ENCODE results near the gene POLE.
"Not testable (repeated sequence)": the region's sequence is repeated elsewhere in the genome, so short reads cannot be mapped to it uniquely, and the experiment has no call there.

The POLE gene

DNA sequence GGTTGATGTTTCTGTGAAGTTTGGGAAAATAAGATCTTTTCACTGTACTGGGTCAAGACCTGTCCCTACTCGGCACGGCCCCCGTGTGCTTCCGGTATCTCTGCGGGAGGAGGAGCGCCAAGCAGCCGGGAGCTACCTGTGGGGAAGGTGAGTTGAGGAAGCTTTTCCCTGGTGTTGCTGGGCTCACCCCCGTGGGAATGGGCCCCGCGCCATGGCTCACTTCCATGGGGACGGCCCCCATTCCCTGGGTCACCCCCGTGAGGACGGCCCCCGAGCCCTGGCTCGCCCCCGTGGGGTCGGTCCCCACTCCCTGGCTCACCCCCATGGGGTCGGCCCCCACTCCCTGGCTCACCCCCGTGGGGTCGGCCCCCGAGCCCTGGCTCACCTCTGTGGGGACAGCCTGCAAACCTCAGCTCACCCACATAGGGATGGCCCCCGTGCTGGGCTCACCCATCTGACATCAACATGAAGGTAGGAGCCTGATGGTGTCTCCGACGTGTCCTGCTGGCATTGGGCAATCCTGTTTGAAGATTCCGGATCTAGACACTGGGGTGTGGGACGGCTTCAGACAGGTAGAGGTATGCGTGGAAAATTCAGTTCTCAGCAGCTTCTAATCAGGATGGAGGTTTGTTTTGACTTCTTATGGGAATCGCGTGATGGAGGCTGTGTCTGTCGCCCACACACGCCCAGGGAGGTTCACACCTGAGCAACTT is 85.8 kb downstream of the POLE start:
- DNase-seq, result no peak

DNA sequence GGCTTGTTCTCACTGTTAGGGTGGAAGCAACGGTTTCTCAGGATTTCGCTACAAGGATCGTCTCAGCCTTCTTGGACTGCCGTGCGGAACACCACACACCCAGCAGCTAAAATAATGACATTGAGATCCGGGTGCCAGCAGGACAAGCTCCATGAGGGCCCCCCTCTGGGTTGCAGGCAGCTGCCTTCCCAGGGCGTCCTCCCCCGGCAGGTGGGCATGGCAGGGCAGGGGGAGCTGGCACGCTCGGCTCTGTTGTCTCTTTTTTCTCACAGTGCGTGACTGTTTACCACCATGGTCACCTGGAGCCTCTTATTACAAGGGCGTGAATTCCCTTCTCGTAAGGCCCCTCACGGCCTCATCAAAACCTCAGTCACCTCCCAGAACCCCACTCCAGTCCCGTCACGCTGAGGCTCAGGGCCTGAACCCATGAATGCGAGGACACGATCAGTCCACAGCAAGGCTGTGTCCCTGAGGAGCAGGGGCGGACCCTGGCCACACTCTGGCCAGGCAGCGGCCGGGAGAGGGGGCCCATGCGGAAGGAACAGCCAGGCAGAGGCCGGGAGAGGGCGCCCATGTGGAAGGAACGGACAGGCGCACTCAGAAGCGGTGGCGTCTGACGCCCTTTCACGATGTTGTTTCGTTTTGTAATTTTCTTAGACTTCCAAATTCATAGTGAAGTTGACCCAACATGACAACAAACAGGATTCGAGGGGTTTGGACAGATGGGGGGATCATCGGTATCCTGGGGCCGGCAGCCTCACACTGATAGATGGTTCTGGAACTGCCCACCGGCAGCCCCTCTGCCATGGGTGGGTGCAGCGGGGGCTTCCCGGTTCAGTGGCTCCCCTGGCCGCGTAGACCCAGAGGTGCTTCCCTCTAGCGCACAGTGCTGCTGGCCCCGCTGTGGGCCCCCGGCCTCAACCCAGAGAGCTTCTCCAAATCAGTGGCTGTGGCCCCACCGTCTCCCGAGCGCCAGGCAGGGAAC is 86.8 kb downstream of the POLE start:
- peak in 31 of 56 donors; percentile 9 to 72 (median 27) for DNase-seq

DNA sequence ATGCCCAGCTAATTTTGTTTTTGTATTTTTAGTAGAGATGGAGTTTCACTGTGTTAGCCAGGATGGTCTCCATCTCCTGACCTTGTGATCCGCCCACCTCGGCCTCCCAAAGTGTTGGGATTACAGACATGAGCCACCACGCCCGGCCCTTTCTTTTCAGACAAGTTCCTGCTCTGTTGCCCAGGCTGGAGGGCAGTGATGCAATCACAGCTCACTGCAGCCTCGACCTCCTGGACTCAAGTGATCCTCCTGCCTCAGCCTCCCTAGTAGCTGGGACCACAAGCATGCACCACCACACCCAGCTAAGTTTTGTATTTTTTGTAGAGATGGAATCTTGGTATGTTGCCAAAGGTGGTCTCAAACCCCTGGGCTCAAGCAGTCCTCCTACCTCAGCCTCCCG is 87.6 kb downstream of the POLE start:
- not testable (repeated sequence) for DNase-seq

DNA sequence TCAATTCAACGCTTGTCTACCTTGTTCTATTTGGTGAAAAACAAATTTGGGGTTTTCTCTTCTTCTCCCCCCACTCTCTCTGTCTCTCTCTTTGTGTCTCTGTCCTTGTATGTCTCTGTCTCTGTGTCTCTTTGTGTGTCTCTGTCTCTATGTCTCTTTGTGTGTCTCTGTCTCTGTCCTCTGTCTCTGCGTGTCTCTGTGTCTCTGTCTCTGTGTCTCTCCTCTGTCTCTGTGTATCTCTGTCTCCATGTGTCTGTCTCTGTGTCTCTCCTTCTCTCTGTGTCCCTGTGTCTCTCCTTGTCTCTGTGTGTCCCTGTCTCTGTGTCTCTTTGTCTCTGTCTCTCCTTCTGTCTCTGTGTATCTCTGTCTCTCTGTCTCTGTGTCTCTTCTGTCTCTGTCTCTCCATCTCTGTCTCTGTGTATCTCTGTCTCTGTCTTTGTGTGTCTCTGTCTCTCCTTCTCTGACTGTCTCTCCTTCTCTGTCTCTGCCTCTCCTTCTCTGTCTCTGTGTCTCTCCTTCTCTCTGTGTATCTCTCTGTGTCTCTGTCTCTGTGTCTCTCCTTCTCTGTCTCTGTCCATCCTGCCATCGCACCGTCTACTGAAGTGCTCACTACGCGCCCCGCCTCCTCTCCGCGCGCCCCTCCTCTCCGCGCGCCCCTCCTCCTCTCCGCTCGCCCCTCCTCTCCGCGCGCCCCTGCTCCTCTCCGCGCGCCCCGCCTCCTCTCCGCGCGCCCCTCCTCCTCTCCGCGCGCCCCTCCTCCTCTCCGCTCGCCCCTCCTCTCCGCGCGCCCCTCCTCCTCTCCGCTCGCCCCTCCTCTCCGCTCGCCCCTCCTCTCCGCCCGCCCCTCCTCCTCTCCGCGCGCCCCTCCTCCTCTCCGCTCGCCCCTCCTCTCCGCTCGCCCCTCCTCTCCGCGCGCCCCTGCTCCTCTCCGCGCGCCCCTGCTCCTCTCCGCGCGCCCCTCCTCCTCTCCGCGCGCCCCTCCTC is 89.5 kb downstream of the POLE start:
- DNase-seq, result peak in 9 of 56 donors; percentile 13 to 61 (median 42)

DNA sequence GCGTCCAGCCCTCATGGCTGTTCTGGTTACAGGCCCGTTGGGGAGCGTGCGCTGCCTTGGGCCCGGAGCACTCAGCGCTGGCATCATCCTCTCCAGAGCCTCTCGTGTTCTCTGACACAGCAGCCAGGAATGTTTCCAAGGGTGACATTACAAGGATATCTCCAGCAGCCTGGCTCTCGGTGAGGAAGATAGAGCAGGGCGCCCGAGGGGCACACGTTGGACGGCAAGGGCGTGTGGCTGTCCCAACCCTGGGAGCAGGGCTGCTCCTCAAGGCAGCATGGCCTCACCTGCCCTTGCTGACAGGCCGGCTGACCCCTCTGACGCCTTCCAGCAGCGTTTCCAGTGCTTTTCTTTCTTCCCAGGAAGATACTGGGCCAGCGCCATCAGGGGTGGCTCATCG is 91.1 kb downstream of the POLE start:
- DNase-seq, result no peak

DNA sequence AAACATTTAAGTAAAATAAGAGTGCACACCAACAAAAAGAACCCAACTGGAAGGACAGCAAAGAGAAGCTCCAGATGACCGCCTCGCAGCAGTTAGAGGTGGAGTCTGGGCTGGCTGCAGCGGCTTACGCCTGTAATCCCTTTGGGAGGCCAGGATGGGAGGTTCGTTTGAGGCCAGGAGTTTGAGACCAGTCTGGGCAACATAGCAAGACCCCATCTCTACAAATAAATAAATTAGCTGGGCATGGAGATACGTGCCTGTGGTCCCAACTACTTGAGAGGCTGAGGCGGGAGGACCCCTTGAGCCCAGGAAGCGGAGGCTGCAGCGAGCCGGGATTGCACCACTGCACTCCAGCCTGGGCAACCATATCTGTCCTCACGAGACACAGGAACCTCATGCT is 92.0 kb downstream of the POLE start:
- DNase-seq, result no peak

DNA sequence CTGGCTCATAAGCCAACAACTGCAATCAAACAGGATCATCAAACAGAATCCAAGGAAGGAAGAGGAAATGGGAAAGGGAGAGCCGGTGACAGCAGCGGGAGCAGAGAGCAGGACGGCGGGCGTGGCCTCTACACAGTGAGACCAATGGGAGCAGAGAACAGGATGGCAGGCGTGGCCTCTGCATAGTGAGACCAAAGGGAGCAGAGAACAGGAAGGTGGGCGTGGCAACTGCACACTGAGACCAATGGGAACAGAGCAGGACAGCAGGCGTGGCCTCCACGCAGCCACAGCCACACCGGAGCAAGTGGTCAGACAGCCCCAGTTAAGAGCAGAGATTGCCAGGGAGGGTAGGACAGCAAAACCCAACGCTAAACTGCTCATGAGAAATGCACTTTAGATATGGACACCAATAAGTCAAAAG is 93.2 kb downstream of the POLE start:
- DNase-seq, result peak in 54 of 56 donors; percentile 6 to 93 (median 71)

DNA sequence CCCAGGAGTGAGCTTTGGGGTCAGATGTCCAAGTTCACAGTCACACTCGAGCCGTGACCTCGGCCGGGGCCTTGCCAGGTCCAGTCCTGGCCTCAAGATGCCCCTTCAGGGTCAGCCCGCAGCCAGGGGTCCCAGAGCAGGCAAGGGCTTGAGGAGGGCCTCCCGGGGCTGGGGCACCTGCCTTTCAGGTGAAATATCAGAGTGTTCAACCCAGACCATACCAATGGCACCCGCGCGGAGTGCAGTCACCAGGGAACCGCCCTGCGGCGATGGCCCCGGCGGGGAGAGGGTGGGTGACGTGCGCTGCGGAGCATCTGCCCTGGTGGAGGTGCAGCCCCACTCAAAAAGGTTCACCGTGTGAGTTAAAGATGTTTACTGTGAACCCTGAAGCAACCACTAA is 93.6 kb downstream of the POLE start:
- DNase-seq, result no peak

DNA sequence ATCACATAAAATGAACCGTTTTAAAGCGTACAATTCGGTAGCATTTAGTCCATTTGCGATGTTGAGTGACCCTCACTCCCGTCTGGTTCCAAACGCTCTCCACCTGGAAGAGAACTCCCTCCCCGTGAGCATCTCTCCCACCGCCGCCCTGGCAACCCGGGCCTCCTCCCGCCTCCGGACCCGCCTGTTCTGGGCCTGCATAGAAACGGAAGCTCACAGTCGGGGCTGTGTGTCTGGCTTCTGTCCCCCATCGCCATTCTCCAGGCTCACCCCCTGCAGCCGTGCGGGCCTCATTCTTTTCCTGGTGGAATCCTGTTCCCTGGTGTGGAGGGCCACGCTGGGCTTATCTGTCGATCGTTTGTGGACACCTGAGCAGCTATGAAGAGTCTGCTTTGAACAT is 94.1 kb downstream of the POLE start:
- DNase-seq, result no peak

DNA sequence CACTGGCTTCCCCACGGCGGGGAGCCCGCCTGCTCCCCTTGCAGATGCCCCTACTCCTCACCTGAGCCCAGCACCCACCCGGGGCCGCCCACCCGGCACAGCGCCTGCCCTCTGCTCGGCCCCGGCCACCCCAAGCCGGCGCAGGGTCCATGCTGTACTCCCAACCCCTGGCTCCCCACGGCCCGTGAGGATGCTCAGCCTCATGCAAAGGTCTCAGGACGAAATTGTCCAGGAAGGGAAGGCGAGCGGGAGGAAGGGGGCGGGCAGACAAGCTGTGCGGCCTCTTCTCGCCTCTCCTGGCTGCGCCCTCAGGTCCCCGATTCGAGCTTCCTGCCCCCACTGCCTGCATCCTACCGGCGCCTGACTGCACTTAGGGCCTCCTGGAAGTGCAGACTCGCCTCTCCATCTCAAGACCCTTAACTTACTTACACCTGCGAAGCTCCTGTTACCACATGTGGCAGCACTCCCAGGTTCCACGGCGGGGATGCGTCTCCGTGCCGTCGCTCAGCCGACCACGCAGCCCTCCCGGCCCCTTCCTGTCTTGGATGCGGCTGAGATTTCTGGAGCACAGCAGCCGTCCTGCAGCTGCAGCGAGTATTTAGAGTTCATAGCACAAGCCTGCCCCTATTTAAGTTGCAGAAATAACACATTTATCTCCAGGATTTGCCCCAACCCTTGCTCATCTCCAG is 94.7 kb downstream of the POLE start:
- DNase-seq, result no peak

DNA sequence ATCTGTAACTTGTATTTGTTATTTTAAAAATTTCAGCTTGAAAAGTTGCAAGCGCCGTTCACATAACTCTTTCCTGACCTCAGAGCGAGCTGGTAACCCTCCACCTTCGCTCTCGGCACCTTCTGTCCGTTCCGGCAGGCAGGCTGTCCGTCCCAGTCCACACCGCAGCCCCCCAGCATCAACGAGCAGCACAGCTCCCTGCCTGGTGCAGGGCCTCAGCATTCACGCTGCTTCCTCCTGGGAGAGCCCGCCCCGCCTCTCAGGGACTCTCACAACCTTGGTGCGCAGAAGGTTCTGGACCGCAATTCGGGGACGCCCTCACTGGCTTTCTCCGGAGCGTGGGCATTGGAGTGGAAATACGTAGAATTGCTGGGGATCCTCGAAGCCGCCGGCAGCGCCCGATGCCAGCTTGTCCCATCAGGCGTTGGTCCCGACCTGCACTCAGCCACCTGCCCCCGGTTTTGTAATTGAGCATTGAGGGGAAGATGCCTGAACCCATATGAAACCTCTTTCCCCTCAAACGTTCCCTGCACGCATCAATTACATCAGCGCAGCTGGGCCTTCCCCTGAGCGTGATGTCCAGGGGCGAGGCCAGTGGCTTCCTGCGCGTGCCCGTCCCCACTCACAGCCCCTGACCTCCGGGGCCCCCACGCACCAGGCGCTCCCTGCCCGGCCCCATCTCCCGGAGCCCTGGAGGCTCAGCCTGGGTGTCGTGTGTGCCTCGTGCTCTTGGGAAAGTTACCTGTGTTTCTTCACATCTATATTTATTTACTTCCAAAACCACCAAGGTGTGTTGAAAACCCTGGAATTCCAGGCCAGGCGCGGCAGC is 95.8 kb downstream of the POLE start:
- no peak for DNase-seq

DNA sequence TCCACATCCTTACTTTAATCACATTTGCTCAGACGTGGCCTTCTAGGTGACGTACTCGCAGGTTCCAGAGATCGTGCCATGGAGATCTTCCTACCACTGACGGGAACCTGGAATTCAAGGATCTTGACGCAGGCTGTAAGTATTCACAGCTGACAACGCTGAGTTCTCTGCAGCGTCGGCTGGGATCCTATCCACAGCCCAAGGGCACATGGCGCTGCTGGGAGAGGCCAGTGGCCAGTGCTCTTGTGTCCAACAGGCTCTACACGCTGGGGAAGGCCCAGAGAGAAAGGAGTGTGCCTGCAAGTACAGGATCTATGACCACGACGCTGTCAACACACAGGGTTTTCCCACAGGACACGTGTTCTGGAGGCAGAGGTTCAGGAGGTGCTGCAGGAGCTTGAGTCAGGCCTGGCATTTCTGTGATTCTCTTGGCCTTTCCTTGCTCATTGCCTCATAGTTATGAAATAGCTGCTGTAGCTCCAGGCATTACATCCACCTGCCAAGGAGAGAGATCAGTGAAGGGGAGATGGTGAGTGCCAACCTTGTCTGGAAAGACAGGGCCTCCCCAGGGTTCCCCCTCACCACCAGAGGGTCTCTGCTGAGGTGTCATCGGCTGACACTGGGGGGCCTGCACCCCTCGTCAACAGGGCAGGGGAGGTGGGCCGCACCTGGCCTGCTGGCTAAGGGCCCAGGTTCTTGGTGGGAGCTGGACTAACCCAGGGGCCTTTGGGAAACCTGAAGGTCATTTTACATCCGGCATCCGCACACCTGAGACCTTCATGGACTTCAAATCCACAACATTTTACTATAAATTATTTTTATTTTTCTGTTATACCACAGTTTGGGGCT is 98.1 kb downstream of the POLE start:
- no peak for DNase-seq

DNA sequence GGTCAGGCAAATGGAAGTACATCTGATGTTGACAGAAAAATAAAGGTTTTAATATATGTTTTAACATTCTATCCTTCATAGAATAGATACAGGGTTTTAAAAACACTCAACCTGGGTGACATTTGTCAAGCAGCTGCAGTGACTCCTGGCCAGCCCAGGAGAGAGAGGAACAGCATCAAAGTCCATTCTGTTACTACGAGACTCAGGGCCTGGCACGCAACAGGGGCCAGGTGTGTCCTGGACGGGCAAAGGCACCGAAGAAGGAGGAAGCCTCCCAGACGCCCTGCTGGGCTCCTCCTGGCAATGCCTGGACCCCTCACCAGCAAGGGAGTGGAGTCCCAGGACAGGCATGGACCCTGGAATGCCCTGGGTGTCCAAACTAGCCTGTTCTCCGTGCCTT is 98.8 kb downstream of the POLE start:
- DNase-seq, result no peak

DNA sequence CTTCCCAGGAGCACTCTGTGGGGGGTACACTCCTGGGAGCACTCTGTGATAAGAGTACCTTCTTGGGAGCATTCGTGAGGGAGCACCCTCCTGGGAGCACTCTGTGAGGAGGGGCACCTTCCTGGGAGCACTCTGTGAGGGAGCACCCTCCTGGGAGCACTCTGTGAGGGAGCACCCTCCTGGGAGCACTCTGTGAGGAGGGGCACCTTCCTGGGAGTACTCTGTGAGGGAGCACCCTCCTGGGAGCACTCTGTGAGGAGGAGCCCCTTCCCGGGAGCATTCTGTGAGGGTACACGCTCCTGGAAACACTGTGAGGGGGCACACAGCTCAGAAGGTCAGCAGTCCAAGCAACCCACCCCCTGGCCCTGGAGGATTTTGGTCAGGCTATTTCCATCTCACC is 99.4 kb downstream of the POLE start:
- no peak for DNase-seq

DNA sequence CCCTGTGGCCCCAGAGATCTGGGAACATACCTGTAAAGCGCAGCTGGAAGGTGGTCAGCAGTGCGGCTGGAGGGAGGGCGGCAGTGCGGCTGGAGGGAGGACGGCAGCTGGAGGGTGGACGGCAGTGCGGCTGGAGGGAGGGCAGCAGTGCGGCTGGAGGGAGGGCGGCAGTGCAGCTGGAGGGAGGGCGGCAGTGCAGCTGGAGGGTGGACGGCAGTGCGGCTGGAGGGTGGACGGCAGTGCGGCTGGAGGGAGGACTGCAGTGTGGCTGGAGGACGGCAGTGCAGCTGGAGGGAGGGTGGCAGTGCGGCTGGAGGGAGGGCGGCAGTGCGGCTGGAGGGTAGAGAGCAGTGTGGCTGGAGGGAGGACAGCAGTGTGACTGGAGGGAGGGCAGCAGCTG is 100.2 kb downstream of the POLE start:
- DNase-seq, result no peak

DNA sequence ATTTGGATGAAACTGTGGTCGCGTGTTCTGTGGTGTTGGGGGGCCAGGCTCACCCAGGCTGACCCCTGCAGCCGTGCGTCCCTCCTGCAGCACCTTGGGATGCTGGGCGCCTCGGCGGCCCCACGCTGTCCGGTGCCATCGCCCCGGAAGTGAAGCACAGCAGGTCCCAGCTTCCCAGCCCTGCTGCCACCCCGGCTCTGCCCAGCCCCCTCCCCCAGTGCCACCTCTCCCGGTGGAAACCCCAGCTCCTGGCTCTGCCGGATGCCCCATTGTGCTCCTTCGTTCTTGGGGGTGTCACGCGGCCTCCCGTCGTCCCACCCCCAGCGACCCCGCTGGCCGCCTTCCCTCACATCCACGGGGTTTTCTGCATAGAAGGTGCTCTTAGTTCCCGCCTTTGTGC is 102.0 kb downstream of the POLE start:
- no peak for DNase-seq

DNA sequence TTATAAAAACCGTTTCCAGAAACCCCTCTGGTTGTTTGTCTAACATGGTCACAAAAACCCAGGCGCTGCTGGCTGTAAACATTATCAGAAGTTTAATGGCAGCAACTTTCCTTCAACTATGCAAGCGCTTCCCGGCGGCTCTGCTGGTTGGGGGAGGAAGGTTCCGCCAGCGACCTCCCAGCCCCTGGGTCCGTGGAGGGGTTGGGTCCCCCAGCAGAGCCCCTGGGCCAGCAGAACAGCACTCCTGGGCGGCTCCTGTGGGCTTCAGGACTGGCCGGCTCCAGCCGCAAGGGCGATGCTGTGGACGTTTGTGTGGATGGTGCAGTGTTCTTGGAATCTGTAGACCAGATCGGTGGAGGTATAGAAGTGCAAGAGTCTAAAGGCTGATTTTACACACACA is 102.7 kb downstream of the POLE start:
- DNase-seq, result no peak

DNA sequence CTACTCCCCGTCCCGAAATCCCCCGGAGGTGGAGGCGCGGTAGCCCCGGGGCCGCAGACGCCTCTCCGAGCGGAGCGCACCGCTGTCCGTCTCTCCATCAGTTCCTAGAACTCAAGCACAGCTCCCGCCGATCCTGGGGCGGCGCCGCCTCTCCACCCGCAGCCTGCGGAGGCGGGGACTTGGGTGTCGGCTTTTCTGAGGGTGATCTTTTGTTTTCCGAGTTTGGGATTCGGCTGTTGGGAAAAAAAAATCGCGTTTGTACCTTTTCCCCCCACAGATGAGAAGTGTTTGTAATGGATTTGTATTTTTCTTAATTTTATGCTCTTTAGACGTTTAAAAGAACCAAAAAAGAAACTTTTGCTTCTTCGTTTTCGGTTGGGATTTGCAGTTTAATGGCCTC is 103.4 kb downstream of the POLE start:
- no peak for DNase-seq

DNA sequence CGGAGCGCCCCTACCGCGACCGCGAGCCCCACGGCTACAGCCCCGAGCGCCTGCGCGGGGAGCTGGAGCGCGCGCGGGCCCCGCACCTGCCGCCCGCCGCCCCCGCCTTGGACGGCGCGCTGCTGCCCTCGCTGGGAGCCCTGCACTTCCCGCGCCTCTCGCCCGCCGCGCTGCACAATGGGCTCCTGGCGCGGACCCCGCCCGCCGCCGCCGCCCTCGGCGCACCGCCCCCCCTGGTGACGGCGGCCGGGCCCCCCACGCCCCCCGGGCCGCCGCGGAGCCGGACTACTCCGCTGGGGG is 103.8 kb downstream of the POLE start:
- DNase-seq, result no peak
